Ascending aorta (tissue), 2 donors: ENCODE results near the gene SCGB3A1. TPM values are rescaled to one million over a fixed set of nuclear protein-coding genes. Genes with fewer than 3 reads are reported as not detected.

ENCODE experiments used
- DNase-seq, 2 donors: peaks; one replicate each; pipeline ENCODE4 v3.0.0-alpha.2; 2019; ENCODE audit warnings: low spot score in 2 of 2
- H3K27ac ChIP-seq, 2 donors: fragments of 200-600 bp; sonication (generic); one replicate each; pipeline ENCODE4 v1.5.1; 2016 to 2017; ENCODE audit warnings: mild to moderate bottlenecking in 1 of 2
- H3K27me3 ChIP-seq: fragments of 200-600 bp; sonication (generic); one replicate; pipeline ENCODE4 v1.5.1; 2017
- H3K36me3 ChIP-seq, 2 donors: fragments of 200-600 bp; sonication (generic); one replicate each; pipeline ENCODE4 v1.5.1; 2016
- H3K4me1 ChIP-seq, 2 donors: fragments of 200-600 bp; sonication (generic); one replicate each; pipeline ENCODE4 v1.5.1; 2016 to 2017; ENCODE audit warnings: mild to moderate bottlenecking in 1 of 2
- H3K4me3 ChIP-seq, 2 donors: fragments of 200-600 bp; sonication (generic); one replicate each; pipeline ENCODE4 v1.5.1; 2016 to 2017; ENCODE audit warnings: mild to moderate bottlenecking in 1 of 2
- H3K9me3 ChIP-seq, 2 donors: fragments of 200-600 bp; sonication (generic); one replicate each; pipeline ENCODE4 v1.5.1; 2016
- CTCF ChIP-seq, 3 experiments: fragments of 200-600 bp in 2 of 3; fragments of 450-650 bp in 1 of 3; sonication (generic) in 2 of 3; IDR thresholded peaks; one replicate each; pipeline ENCODE4 v1.5.1; 2016 to 2019; ENCODE audit warnings: antibody characterized with exemption in 3 of 3, mild to moderate bottlenecking in 1 of 3, moderate library complexity in 1 of 3
- intact Hi-C: fragments of 100-400 bp; cut with DNase I; formaldehyde crosslinking; loops from one replicate; pipeline ENCODE4 v1.15.1; 2023
- total RNA-seq: library from RNA; depleted of rRNA; stranded (reverse); fragments of >200 nt; gene quantifications from one replicate; pipeline ENCODE4 v1.1.0, GENCODE V29; 2016

SCGB3A1 gene
- total RNA-seq, 1 donor from 2014 or later: not detected

GRCh38 chr5:180626661-180627385 lies 35.5 kb upstream of the SCGB3A1 start:
- H3K36me3 ChIP-seq: no peaks in the 10 kb centered on the region
- no peak overlapping the region for H3K27ac ChIP-seq
- DNase-seq: no peak
- no peaks in the 10 kb centered on the region for H3K27me3 ChIP-seq
- intact Hi-C loops: no loop called here
- TF ChIP-seq CTCF (IDR thresholded peaks at IDR 0.05): no peak
- no peaks in the 10 kb centered on the region for H3K4me1 ChIP-seq
- H3K4me3 ChIP-seq: no peak overlapping the region
- H3K9me3 ChIP-seq: no peaks in the 10 kb centered on the region

GRCh38 chr5:180625791-180626660 lies 34.7 kb upstream of the SCGB3A1 start:
- no peak for DNase-seq
- intact Hi-C loops: no loop called here
- H3K36me3 ChIP-seq: no peaks in the 10 kb centered on the region
- no peak overlapping the region for H3K27ac ChIP-seq
- H3K4me1 ChIP-seq: no peaks in the 10 kb centered on the region
- H3K4me3 ChIP-seq: no peak overlapping the region
- no peaks in the 10 kb centered on the region for H3K9me3 ChIP-seq
- H3K27me3 ChIP-seq: no peaks in the 10 kb centered on the region
- TF ChIP-seq CTCF (IDR thresholded peaks at IDR 0.05): no peak

GRCh38 chr5:180625125-180625790 lies 34.0 kb upstream of the SCGB3A1 start:
- intact Hi-C loops: no loop called here
- no peak overlapping the region for H3K4me3 ChIP-seq
- no peak for DNase-seq
- no peaks in the 10 kb centered on the region for H3K9me3 ChIP-seq
- no peak for TF ChIP-seq CTCF (IDR thresholded peaks at IDR 0.05)
- H3K4me1 ChIP-seq: no peaks in the 10 kb centered on the region
- H3K36me3 ChIP-seq: no peaks in the 10 kb centered on the region
- H3K27ac ChIP-seq: no peak overlapping the region
- H3K27me3 ChIP-seq: no peaks in the 10 kb centered on the region

- Histone ChIP-seq H3K4me3 (no peak overlapping the region), H3K36me3 (no peaks in the 10 kb centered on the region), H3K4me1 (no peaks in the 10 kb centered on the region), H3K27ac (no peak overlapping the region), H3K27me3 (no peaks in the 10 kb centered on the region), H3K9me3 (no peaks in the 10 kb centered on the region)
- no peak for DNase-seq
- intact Hi-C loops: no loop called here
- no peak for TF ChIP-seq CTCF (IDR thresholded peaks at IDR 0.05)
These were observed 33.3 kb upstream of the SCGB3A1 start for GRCh38 chr5:180624587-180624986.

GRCh38 chr5:180623844-180624243 lies 32.5 kb upstream of the SCGB3A1 start:
- H3K36me3 ChIP-seq: no peaks in the 10 kb centered on the region
- no peaks in the 10 kb centered on the region for H3K9me3 ChIP-seq
- H3K4me1 ChIP-seq: no peaks in the 10 kb centered on the region
- no peak for DNase-seq
- no peak for TF ChIP-seq CTCF (IDR thresholded peaks at IDR 0.05)
- intact Hi-C loops: no loop called here
- H3K4me3 ChIP-seq: no peak overlapping the region
- H3K27me3 ChIP-seq: no peaks in the 10 kb centered on the region
- no peak overlapping the region for H3K27ac ChIP-seq
